Activated CD8-positive, alpha-beta memory T cell treated with anti-CD3 and anti-CD28 coated beads, Interleukin-2, amount 10 ng/mL, durations not matched to agents 7 days and 5 days (primary cell): Measurements from ENCODE around the gene OSBPL3. TPM values are rescaled to one million over a fixed set of nuclear protein-coding genes. Genes with fewer than 3 reads are reported as not detected.

Source experiments
- ATAC-seq: fragments of 150-1000 bp; cut with Tn5 transposase; one replicate; pipeline ENCODE4 v1.10.0; 2021; ENCODE audit warnings: moderate library complexity
- CTCF ChIA-PET: fragments of 350-600 bp; sonication (Branson Sonifier 250); formaldehyde crosslinking; loops from one replicate; lab custom pipeline; 2021; ENCODE audit warnings: antibody characterized with exemption; lab: Charles Lee
- DNase-seq: peaks from one replicate; pipeline ENCODE4 v3.0.0-alpha.2; 2020
- H3K27ac Mint-ChIP-seq: one replicate; pipeline ENCODE4 v1.8.0; 2021; ENCODE audit warnings: mild to moderate bottlenecking, mixed read lengths
- H3K27me3 Mint-ChIP-seq: one replicate; pipeline ENCODE4 v1.8.0; 2021; ENCODE audit warnings: mixed read lengths
- H3K36me3 Mint-ChIP-seq: one replicate; pipeline ENCODE4 v1.8.0; 2021; ENCODE audit warnings: mild to moderate bottlenecking, mixed read lengths
- H3K4me1 Mint-ChIP-seq: one replicate; pipeline ENCODE4 v1.8.0; 2021; ENCODE audit warnings: mixed read lengths
- H3K4me3 Mint-ChIP-seq: one replicate; pipeline ENCODE4 v1.8.0; 2021; ENCODE audit warnings: mild to moderate bottlenecking, moderate library complexity, mixed read lengths
- H3K9me3 Mint-ChIP-seq: one replicate; pipeline ENCODE4 v1.8.0; 2022; ENCODE audit warnings: low read depth, mixed read lengths
- total RNA-seq, 2 experiments: library from RNA; stranded (reverse); gene quantifications; one replicate each; pipeline ENCODE4 v1.2.3, GENCODE V29; 2021

OSBPL3 gene
- total RNA-seq, 2 experiments from 2014 or later = 98.3 to 133 TPM

DNA sequence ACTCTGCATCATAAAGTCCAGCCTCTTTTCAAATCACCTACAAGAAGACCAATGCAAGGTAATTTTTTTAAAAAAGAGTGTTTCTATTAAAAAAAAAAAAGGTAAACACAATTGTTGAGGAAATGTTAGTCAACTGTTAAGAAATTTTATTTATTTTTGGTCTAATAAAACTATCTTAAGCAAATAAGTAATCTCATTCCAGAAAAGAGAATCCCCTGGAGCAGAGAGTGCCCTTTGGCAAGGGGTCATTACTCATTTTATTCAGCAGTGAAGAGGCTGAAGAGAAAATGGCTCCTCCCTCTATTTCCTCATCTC lies 159.3 kb downstream of the OSBPL3 start:
- H3K9me3 Mint-ChIP-seq = no peaks in the 10 kb centered on the region
- peaks cover 53% of the 10 kb centered on the region for H3K36me3 Mint-ChIP-seq
- CTCF ChIA-PET = interaction anchor here (0.8 to 4.6 kb wide), 38 partner anchors 8 to 277 kb away, joined by 3 to 90 read pairs (median 4); partner anchors contain the start of gene OSBPL3

DNA sequence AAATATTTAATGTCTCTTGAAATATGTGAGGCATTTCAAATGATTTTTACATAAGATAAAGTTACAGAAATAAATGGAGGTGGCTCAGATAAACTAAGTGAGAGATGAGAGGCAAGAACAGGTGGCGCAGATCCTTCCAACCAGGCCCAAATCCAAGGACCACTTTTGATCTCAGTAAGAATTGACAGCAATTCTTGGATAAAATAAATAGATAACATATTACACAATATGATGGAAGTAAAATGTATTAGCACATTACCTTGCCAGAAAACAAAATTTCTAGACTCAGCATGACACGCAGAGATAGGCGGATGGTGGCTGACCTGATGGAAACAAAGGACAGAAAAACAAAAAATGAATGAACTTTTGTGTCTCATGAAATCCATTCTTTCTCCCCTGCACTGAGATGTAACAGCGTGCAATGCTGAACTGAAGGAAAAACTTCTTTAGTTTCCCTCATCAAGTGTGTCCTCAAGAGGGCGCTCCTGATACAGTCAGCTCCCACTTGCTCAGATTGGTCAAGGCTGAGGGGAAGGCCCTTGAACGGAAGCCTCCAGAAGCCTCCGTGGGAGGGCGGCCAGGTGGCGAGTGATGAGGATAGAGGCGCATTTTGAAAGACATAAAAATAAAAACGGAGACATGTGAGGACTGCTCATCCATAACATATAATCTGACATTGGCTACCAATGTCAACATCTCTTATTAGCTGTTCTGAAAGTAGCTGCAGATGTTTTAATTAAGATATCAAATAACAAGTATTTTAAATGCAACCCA lies 159.9 kb downstream of the OSBPL3 start:
- Mint-ChIP-seq H3K36me3 (peaks cover 47% of the 10 kb centered on the region), H3K27ac (peak overlapping the region; percentile 98), H3K4me1 (peaks cover 45% of the 10 kb centered on the region), H3K27me3 (no peaks in the 10 kb centered on the region), H3K4me3 (peak overlapping the region; percentile 50), H3K9me3 (no peaks in the 10 kb centered on the region)
- DNase-seq (peak; percentile 89), ATAC-seq (peak; percentile 54)
- CTCF ChIA-PET = interaction anchor here (0.8 to 4.6 kb wide), 34 partner anchors 8 to 278 kb away, joined by 3 to 90 read pairs (median 4); partner anchors contain the start of gene OSBPL3

More for the DNA sequence above, 159.3 kb downstream of the OSBPL3 start:
- Mint-ChIP-seq H3K4me3 (peak overlapping the region; percentile 34), H3K27me3 (no peaks in the 10 kb centered on the region), H3K27ac (peak overlapping the region; percentile 98), H3K4me1 (peaks cover 51% of the 10 kb centered on the region)
- ATAC-seq (no peak), DNase-seq (no peak)

GRCh38 chr7:24817339-24817738 lies 162.6 kb downstream of the OSBPL3 start:
- Mint-ChIP-seq H3K36me3 (peaks cover 38% of the 10 kb centered on the region), H3K9me3 (no peaks in the 10 kb centered on the region), H3K4me1 (peaks cover 28% of the 10 kb centered on the region), H3K4me3 (no peak overlapping the region), H3K27ac (no peak overlapping the region), H3K27me3 (no peaks in the 10 kb centered on the region)
- ATAC-seq (no peak), DNase-seq (no peak)
- CTCF ChIA-PET = interaction anchor here (2.4 kb wide), 1 partner anchor 161 kb away, joined by 6 read pairs; no protein-coding TSS in a partner anchor

DNA sequence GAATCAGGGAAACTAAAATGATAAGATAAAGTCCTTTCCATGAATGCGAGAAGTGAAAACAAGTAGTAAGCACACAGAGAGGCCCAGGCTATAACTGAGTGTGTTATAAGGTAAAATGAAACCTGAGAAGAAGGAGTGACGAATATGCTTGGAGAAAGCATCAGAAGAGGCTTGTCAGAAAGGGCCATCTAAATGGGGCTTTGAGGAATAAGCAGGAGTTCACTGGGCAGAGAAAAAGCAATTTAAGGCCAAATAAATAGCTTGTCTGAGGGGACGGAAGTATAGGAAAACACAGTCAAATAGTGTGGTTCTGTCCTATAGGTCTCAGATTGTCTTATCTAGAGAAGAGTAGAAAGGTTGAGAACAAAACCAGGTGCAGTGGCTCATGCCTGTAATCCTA lies 163.1 kb downstream of the OSBPL3 start:
- Mint-ChIP-seq H3K27me3 (no peaks in the 10 kb centered on the region), H3K9me3 (no peaks in the 10 kb centered on the region), H3K4me3 (no peak overlapping the region), H3K4me1 (peaks cover 23% of the 10 kb centered on the region), H3K27ac (no peak overlapping the region), H3K36me3 (peaks cover 39% of the 10 kb centered on the region)
- DNase-seq (no peak), ATAC-seq (no peak)
- CTCF ChIA-PET = interaction anchor here (1.0 to 2.4 kb wide), 2 partner anchors 162 to 253 kb away, joined by 3 to 6 read pairs; no protein-coding TSS in a partner anchor

DNA sequence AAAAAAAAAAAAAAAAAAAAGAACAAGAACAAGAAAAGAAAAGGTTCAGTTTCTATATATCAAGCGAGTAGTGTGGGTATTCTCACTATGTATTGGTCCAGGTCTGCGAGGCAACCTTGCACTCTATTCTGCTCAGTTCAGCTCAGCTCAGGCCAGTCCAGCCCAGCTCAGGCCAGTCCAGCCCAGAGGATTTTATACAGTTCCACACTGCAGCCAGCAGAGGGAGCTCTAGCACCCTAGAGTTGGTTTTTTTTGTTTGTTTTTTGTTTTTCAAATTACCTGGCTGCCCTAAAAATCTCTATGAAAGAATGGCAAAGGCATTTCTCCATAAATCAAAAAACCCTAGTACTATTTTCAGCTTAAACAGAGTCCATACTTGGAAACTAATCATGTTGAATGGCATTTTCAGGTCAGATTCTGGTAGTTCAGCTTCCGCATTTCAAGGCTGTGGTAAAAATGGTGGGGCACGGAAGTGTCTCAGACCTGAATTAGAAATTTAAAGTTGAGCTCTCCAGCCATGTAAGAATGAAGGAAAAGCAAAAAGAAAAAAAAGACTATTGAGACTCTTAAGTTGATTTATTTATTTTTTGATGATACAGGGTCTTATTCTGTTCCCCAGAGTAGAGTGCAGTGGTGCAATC lies 167.6 kb downstream of the OSBPL3 start:
- CTCF ChIA-PET = interaction anchor here (0.7 to 4.8 kb wide), 45 partner anchors 8 to 313 kb away, joined by 3 to 92 read pairs (median 5); partner anchors contain the start of genes CYCS, GSDME and OSBPL3
- ATAC-seq (peak; percentile 68), DNase-seq (peak; percentile 61)

DNA sequence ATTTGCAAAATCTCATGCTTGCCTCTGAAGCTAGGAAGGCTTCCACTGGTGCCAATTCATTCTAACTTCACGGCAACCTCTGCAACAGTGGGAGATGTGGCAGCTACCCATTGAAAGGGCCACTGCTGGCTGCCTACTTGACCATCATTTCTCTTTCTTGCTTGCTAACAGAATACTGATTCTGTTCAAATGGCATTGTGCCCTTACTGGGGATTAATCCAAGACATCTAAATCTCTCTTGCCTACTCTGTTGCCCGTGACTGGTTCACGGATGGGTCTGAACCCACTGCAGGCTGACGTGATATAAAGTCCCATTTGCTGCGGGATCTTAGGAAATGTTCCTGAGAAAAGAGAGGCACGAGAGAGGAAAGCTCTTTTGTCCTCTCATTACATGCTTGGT lies 171.5 kb downstream of the OSBPL3 start:
- ATAC-seq (no peak), DNase-seq (no peak)
- no peaks in the 10 kb centered on the region for H3K27me3 Mint-ChIP-seq
- peaks cover 54% of the 10 kb centered on the region for H3K36me3 Mint-ChIP-seq
- no peak overlapping the region for H3K27ac Mint-ChIP-seq
- no peak overlapping the region for H3K4me3 Mint-ChIP-seq
- CTCF ChIA-PET = interaction anchor here (1.0 to 2.7 kb wide), 2 partner anchors 285 kb away, joined by 4 to 15 read pairs; no protein-coding TSS in a partner anchor
- H3K9me3 Mint-ChIP-seq = no peaks in the 10 kb centered on the region
- H3K4me1 Mint-ChIP-seq = no peaks in the 10 kb centered on the region

More for the DNA sequence above, 167.6 kb downstream of the OSBPL3 start:
- H3K4me3 Mint-ChIP-seq = no peak overlapping the region
- H3K4me1 Mint-ChIP-seq = no peaks in the 10 kb centered on the region
- H3K36me3 Mint-ChIP-seq = peaks cover 55% of the 10 kb centered on the region
- H3K27me3 Mint-ChIP-seq = no peaks in the 10 kb centered on the region
- H3K9me3 Mint-ChIP-seq = no peaks in the 10 kb centered on the region
- peak overlapping the region; percentile 18 for H3K27ac Mint-ChIP-seq

DNA sequence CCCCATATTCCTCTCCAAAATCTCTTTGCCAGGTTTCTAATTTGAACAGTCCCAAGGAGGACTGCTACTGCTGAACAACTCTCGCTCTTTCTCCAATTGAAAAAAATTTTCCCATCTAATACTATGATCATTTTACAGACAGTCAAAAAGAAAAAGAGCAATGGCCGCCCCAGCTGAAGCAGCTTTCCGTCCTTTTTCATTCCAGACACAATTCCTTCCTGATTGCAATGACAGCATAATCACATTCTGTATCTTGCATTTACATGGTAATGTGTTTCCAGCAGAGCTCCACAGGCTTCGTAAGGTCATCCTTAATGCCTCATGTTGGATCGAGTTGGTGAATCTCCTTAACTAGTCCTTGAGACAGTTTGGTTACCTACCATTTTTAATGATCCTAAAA lies 177.7 kb downstream of the OSBPL3 start:
- Mint-ChIP-seq H3K9me3 (peaks cover 8% of the 10 kb centered on the region), H3K4me1 (peaks cover 17% of the 10 kb centered on the region), H3K36me3 (peaks cover 60% of the 10 kb centered on the region), H3K27ac (no peak overlapping the region), H3K4me3 (no peak overlapping the region), H3K27me3 (no peaks in the 10 kb centered on the region)
- CTCF ChIA-PET = interaction anchor here (1.0 kb wide), 1 partner anchor 10 kb away, joined by 5 read pairs; no protein-coding TSS in a partner anchor
- ATAC-seq (no peak), DNase-seq (no peak)

GRCh38 chr7:24801883-24802282 lies 178.1 kb downstream of the OSBPL3 start:
- H3K27ac Mint-ChIP-seq = no peak overlapping the region
- CTCF ChIA-PET = interaction anchor here (1.0 to 2.9 kb wide), 3 partner anchors 10 to 292 kb away, joined by 5 to 19 read pairs (median 9); no protein-coding TSS in a partner anchor
- H3K4me3 Mint-ChIP-seq = no peak overlapping the region
- H3K4me1 Mint-ChIP-seq = peaks cover 17% of the 10 kb centered on the region
- ATAC-seq (no peak), DNase-seq (no peak)
- peaks cover 8% of the 10 kb centered on the region for H3K9me3 Mint-ChIP-seq
- H3K36me3 Mint-ChIP-seq = peaks cover 61% of the 10 kb centered on the region
- no peaks in the 10 kb centered on the region for H3K27me3 Mint-ChIP-seq

DNA sequence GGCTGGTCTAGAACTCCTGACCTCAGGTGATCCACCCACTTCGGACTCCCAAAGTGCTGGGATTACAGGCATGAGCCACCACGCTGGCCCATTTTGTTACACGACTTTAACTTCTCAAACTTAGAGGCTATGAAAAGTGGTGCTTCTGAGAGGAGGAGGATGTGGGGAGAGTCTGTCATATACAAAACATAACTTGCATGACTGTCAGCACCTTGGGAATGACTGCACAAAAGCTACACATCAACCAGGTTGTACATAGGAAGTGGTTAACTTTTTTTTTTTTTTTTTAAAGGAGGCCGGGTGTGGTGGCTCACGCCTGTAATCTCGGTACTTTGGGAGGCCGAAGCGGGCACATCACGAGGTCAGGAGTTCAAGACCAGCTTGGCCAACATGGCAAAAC lies 179.3 kb downstream of the OSBPL3 start:
- CTCF ChIA-PET = interaction anchor here (0.7 to 2.9 kb wide), 3 partner anchors 12 to 293 kb away, joined by 3 to 19 read pairs (median 9); no protein-coding TSS in a partner anchor
- no peak overlapping the region for H3K4me3 Mint-ChIP-seq
- H3K36me3 Mint-ChIP-seq = peaks cover 60% of the 10 kb centered on the region
- peak; percentile 71 for ATAC-seq
- peaks cover 17% of the 10 kb centered on the region for H3K4me1 Mint-ChIP-seq
- no peaks in the 10 kb centered on the region for H3K27me3 Mint-ChIP-seq
- peak; percentile 45 for DNase-seq
- peak overlapping the region; percentile 5 for H3K27ac Mint-ChIP-seq
- peaks cover 8% of the 10 kb centered on the region for H3K9me3 Mint-ChIP-seq

GRCh38 chr7:24800073-24800472 lies 179.9 kb downstream of the OSBPL3 start:
- Mint-ChIP-seq H3K36me3 (peaks cover 60% of the 10 kb centered on the region), H3K27me3 (no peaks in the 10 kb centered on the region), H3K27ac (no peak overlapping the region), H3K9me3 (peaks cover 8% of the 10 kb centered on the region), H3K4me1 (peaks cover 18% of the 10 kb centered on the region), H3K4me3 (no peak overlapping the region)
- CTCF ChIA-PET = interaction anchor here (2.9 kb wide), 1 partner anchor 13 kb away, joined by 19 read pairs; no protein-coding TSS in a partner anchor
- ATAC-seq (no peak), DNase-seq (no peak)

- no peak overlapping the region for H3K4me3 Mint-ChIP-seq
- peaks cover 60% of the 10 kb centered on the region for H3K36me3 Mint-ChIP-seq
- peaks cover 23% of the 10 kb centered on the region for H3K4me1 Mint-ChIP-seq
- no peak overlapping the region for H3K27ac Mint-ChIP-seq
- ATAC-seq (no peak), DNase-seq (no peak)
- H3K27me3 Mint-ChIP-seq = no peaks in the 10 kb centered on the region
- H3K9me3 Mint-ChIP-seq = peaks cover 8% of the 10 kb centered on the region
- CTCF ChIA-PET = interaction anchor here (2.9 kb wide), 1 partner anchor 13 kb away, joined by 19 read pairs; no protein-coding TSS in a partner anchor
Measured at GRCh38 chr7:24799506-24799905, 180.5 kb downstream of the OSBPL3 start.

GRCh38 chr7:24798261-24798660 lies 181.7 kb downstream of the OSBPL3 start:
- CTCF ChIA-PET = interaction anchor here (0.8 kb wide), 1 partner anchor 295 kb away, joined by 4 read pairs; no protein-coding TSS in a partner anchor
- H3K4me3 Mint-ChIP-seq = no peak overlapping the region
- ATAC-seq (no peak), DNase-seq (no peak)
- H3K9me3 Mint-ChIP-seq = peaks cover 8% of the 10 kb centered on the region
- H3K4me1 Mint-ChIP-seq = peaks cover 30% of the 10 kb centered on the region
- H3K36me3 Mint-ChIP-seq = peaks cover 52% of the 10 kb centered on the region
- H3K27me3 Mint-ChIP-seq = no peaks in the 10 kb centered on the region
- no peak overlapping the region for H3K27ac Mint-ChIP-seq

- H3K36me3 Mint-ChIP-seq = peaks cover 45% of the 10 kb centered on the region
- CTCF ChIA-PET = interaction anchor here (0.7 to 0.8 kb wide), 2 partner anchors 15 to 296 kb away, joined by 3 to 4 read pairs; no protein-coding TSS in a partner anchor
- ATAC-seq (no peak), DNase-seq (no peak)
- no peak overlapping the region for H3K27ac Mint-ChIP-seq
- peaks cover 29% of the 10 kb centered on the region for H3K4me1 Mint-ChIP-seq
- H3K4me3 Mint-ChIP-seq = no peak overlapping the region
- no peaks in the 10 kb centered on the region for H3K27me3 Mint-ChIP-seq
- peaks cover 6% of the 10 kb centered on the region for H3K9me3 Mint-ChIP-seq
Measured at GRCh38 chr7:24797270-24797669, 182.7 kb downstream of the OSBPL3 start.
